Dermis microvascular lymphatic vessel endothelial cell (primary cell): ENCODE measurements around the gene RND1. TPM values are rescaled to one million over a fixed set of nuclear protein-coding genes. Genes with fewer than 3 reads are reported as not detected.

Experiments used
- DNase-seq, 2 donors: peaks; one replicate each; pipeline versions ENCODE4 v3.0.0 to v3.0.0-alpha.2; 2010; ENCODE audit warnings: low read depth in 2 of 2
- total RNA-seq: library from RNA; depleted of rRNA; stranded (reverse); fragments of >200 nt; gene quantifications from 2 replicates; pipeline ENCODE4 v1.2.1, GENCODE V29; 2014

Gene RND1
- total RNA-seq, 1 donor from 2014 or later = 3.2 TPM

- DNase-seq = no peak
Observed at GRCh38 chr12:48828293-48828692, 37.4 kb downstream of the RND1 start.

- DNase-seq = no peak
Observed at GRCh38 chr12:48827513-48828096, 38.1 kb downstream of the RND1 start.

- no peak for DNase-seq
Observed at GRCh38 chr12:48827026-48827425, 38.6 kb downstream of the RND1 start.

GRCh38 chr12:48826209-48826855 lies 39.3 kb downstream of the RND1 start:
- no peak for DNase-seq

GRCh38 chr12:48824905-48825304 lies 40.8 kb downstream of the RND1 start:
- DNase-seq = no peak

GRCh38 chr12:48824112-48824511 lies 41.6 kb downstream of the RND1 start:
- no peak for DNase-seq

- DNase-seq = no peak
Observed at GRCh38 chr12:48823281-48823680, 42.4 kb downstream of the RND1 start.

GRCh38 chr12:48822711-48823110 lies 43.0 kb downstream of the RND1 start:
- DNase-seq = no peak

GRCh38 chr12:48822139-48822538 lies 43.5 kb downstream of the RND1 start:
- DNase-seq = no peak

GRCh38 chr12:48819986-48820725 lies 45.5 kb downstream of the RND1 start:
- DNase-seq = no peak

GRCh38 chr12:48818831-48819590 lies 46.7 kb downstream of the RND1 start:
- peak in 1 of 2 donors; percentile 49 for DNase-seq

- DNase-seq = peak in 1 of 2 donors; percentile 61
Observed at GRCh38 chr12:48817873-48818830, 47.5 kb downstream of the RND1 start, which contains the start of gene CACNB3. Gene CACNB3 (plus strand): TSS chr12:48818496. CDS start chr12:48818930, 434 bp downstream.

GRCh38 chr12:48816143-48816854 lies 49.4 kb downstream of the RND1 start:
- DNase-seq = no peak

GRCh38 chr12:48815126-48816110 lies 50.3 kb downstream of the RND1 start:
- DNase-seq = peak; percentile 6 to 74

- peak in 1 of 2 donors; percentile 73 for DNase-seq
Observed at GRCh38 chr12:48814262-48815125, 51.2 kb downstream of the RND1 start.

GRCh38 chr12:48813465-48814261 lies 52.0 kb downstream of the RND1 start:
- no peak for DNase-seq

- no peak for DNase-seq
Observed at GRCh38 chr12:48812389-48812788, 53.3 kb downstream of the RND1 start.
